PC-9 (cell line): Measurements from ENCODE around the gene CNPY3. TPM values are rescaled to one million over a fixed set of nuclear protein-coding genes. Genes with fewer than 3 reads are reported as not detected.

Experiments used
- BruUV-seq: library from RNA; stranded (reverse); fragments of 400-500 nt; replicated peaks from 2 replicates; lab custom pipeline; 2021; lab: Mats Ljungman, UMichigan
- CTCF ChIA-PET: fragments of 300-600 bp; sonication (Branson Sonifier 250); formaldehyde crosslinking; loops from one replicate; lab custom pipeline; 2022; ENCODE audit warnings: antibody characterized with exemption; lab: Charles Lee
- POLR2A ChIA-PET: fragments of 300-600 bp; sonication (Branson Sonifier 250); formaldehyde crosslinking; loops from one replicate; lab custom pipeline; 2022; ENCODE audit warnings: antibody characterized with exemption; ENCODE audit not compliant: unreplicated experiment; lab: Charles Lee
- DNase-seq, 2 experiments: peaks; one replicate each; pipeline versions ENCODE4 v3.0.0 to v3.0.0-alpha.2; 2015 to 2022; ENCODE audit warnings: mixed read lengths in 1 of 2
- H2AFZ ChIP-seq: fragments of 200-600 bp; sonication (generic); 2 replicates; pipeline ENCODE4 v1.8.1; 2017; ENCODE audit warnings: antibody characterized with exemption
- H3F3A ChIP-seq: fragments of 200-600 bp; sonication (generic); 2 replicates; pipeline ENCODE4 v1.8.1; 2017; ENCODE audit warnings: antibody characterized with exemption, mild to moderate bottlenecking, low read depth; ENCODE audit not compliant: insufficient read depth
- H3K27ac ChIP-seq: fragments of 200-600 bp; sonication (generic); 2 replicates; pipeline ENCODE4 v1.6.1; 2016; ENCODE audit warnings: mixed run types
- H3K27me3 ChIP-seq: fragments of 200-600 bp; sonication (generic); 2 replicates; pipeline ENCODE4 v1.6.1; 2016; ENCODE audit warnings: low read depth, mixed run types; ENCODE audit not compliant: insufficient read depth
- H3K36me3 ChIP-seq: fragments of 200-600 bp; sonication (generic); 2 replicates; pipeline ENCODE4 v1.6.1; 2016; ENCODE audit warnings: low read depth, mixed run types
- H3K4me1 ChIP-seq: fragments of 200-600 bp; sonication (generic); replicated peaks from 2 replicates; pipeline ENCODE4 v1.6.1; 2016; ENCODE audit warnings: mixed run types; ENCODE audit not compliant: insufficient read depth
- H3K4me2 ChIP-seq: fragments of 200-600 bp; sonication (generic); 2 replicates; pipeline ENCODE4 v1.6.1; 2017; ENCODE audit warnings: mixed run types
- H3K4me3 ChIP-seq: fragments of 200-600 bp; sonication (generic); 2 replicates; pipeline ENCODE4 v1.6.1; 2016; ENCODE audit warnings: mixed run types
- H3K79me2 ChIP-seq: fragments of 200-600 bp; sonication (generic); 2 replicates; pipeline ENCODE4 v1.6.1; 2017; ENCODE audit warnings: low read depth, mixed run types
- H3K9me2 ChIP-seq: fragments of 200-600 bp; sonication (generic); 2 replicates; pipeline ENCODE4 v1.8.1; 2017; ENCODE audit warnings: mild to moderate bottlenecking; ENCODE audit not compliant: insufficient read depth
- H3K9me3 ChIP-seq: fragments of 200-600 bp; sonication (generic); 2 replicates; pipeline ENCODE4 v1.8.1; 2016; ENCODE audit warnings: low read depth; ENCODE audit not compliant: insufficient read depth
- H4K20me1 ChIP-seq: fragments of 200-600 bp; sonication (generic); 2 replicates; pipeline ENCODE4 v1.8.1; 2017; ENCODE audit not compliant: insufficient read depth
- EZH2 ChIP-seq: fragments of 200-600 bp; sonication (generic); IDR thresholded peaks from 2 replicates; pipeline ENCODE4 v1.8.0; 2017; ENCODE audit warnings: antibody characterized with exemption, low read depth
- intact Hi-C: fragments of 100-400 bp; cut with micrococcal nuclease; formaldehyde crosslinking; loops from one replicate; pipeline ENCODE4 v1.10.0; 2022; ENCODE audit not compliant: unreplicated experiment
- total RNA-seq: library from RNA; stranded (reverse); gene quantifications from 2 replicates; pipeline ENCODE4 v1.2.3, GENCODE V29; 2021
- TF ChIP-seq, protein P1 (sequence below): fragments of 200-600 bp; sonication (generic); conservative IDR thresholded peaks from 2 replicates; pipeline ENCODE4 v1.6.1; 2017; ENCODE audit warnings: mixed run types, antibody characterized with exemption, mild to moderate bottlenecking, moderate library complexity

CNPY3 gene
- total RNA-seq, 1 experiment from 2014 or later = 47.7 TPM

DNA sequence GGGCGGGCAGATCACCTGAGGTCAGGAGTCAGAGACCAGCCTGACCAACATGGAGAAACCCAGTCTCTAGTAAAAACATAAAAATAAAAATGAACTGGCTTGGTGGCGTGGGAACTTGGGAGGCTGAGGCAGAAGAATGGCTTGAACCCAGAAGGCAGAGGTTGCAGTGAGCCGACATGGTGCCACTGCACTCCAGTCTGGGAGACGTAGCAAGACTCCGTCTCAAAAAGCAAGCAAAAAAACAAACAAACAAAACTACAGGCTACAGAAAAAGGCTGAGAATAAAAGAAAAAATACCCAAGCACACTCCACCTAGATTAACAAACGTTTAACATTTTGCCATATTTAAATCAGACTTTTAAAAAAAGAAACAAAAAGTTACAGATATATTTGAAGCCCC is 7.5 kb upstream of the CNPY3 start:
- Histone ChIP-seq H3K4me2 (no peak overlapping the region), H3K27me3 (no peaks in the 10 kb centered on the region), H3K36me3 (no peaks in the 10 kb centered on the region), H3K4me3 (no peak overlapping the region), H3K4me1 (no peaks in the 10 kb centered on the region), H3K9me3 (no peaks in the 10 kb centered on the region), H2AFZ (no peak overlapping the region), H3K9me2 (no peaks in the 10 kb centered on the region), H4K20me1 (no peaks in the 10 kb centered on the region), H3F3A (peaks cover 9% of the 10 kb centered on the region; the same call in 1 of the 2 replicates), H3K27ac (no peak overlapping the region), H3K79me2 (no peaks in the 10 kb centered on the region)
- intact Hi-C loops = no loop called here
- POLR2A ChIA-PET = no interaction called here
- CTCF ChIA-PET = interaction anchor here (0.6 kb wide), 1 partner anchor 38 kb away, joined by 8 read pairs; no protein-coding TSS in a partner anchor
- BruUV-seq = no TSS peak
- TF ChIP-seq, protein P1, sequence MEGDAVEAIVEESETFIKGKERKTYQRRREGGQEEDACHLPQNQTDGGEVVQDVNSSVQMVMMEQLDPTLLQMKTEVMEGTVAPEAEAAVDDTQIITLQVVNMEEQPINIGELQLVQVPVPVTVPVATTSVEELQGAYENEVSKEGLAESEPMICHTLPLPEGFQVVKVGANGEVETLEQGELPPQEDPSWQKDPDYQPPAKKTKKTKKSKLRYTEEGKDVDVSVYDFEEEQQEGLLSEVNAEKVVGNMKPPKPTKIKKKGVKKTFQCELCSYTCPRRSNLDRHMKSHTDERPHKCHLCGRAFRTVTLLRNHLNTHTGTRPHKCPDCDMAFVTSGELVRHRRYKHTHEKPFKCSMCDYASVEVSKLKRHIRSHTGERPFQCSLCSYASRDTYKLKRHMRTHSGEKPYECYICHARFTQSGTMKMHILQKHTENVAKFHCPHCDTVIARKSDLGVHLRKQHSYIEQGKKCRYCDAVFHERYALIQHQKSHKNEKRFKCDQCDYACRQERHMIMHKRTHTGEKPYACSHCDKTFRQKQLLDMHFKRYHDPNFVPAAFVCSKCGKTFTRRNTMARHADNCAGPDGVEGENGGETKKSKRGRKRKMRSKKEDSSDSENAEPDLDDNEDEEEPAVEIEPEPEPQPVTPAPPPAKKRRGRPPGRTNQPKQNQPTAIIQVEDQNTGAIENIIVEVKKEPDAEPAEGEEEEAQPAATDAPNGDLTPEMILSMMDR = no peak
- no peak for TF ChIP-seq EZH2
- DNase-seq = no peak

DNA sequence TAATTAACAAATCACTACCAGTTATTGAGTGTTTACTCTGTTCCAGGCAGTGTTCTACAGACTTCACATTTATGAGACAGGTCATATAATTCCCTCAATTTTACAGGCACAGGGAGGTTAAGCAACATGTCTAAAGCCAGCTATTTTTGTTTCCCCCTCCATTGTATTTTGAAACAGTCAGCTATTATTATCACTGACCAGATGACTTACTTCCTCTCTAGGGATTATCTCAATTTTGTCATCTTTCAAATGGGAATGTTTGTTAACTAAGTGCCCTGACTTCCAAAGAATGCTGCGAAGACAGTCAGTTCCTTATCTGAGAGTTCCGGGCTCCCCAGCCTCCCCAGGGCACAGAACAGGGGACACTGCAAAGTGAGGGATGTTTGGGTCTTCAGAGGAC is 5.6 kb upstream of the CNPY3 start:
- H3K9me2 ChIP-seq = no peaks in the 10 kb centered on the region
- H3F3A ChIP-seq = peaks cover 18% of the 10 kb centered on the region; the same call in 1 of the 2 replicates
- H2AFZ ChIP-seq = no peak overlapping the region
- H4K20me1 ChIP-seq = no peaks in the 10 kb centered on the region
- H3K27ac ChIP-seq = no peak overlapping the region
- CTCF ChIA-PET = no interaction called here
- peaks cover 7% of the 10 kb centered on the region for H3K4me1 ChIP-seq
- H3K4me3 ChIP-seq = no peak overlapping the region
- TF ChIP-seq, protein P1 = no peak
- no peak for TF ChIP-seq EZH2
- H3K9me3 ChIP-seq = no peaks in the 10 kb centered on the region
- DNase-seq = no peak
- intact Hi-C loops = no loop called here
- no peaks in the 10 kb centered on the region for H3K36me3 ChIP-seq
- no peak overlapping the region for H3K4me2 ChIP-seq
- BruUV-seq = no TSS peak
- H3K27me3 ChIP-seq = no peaks in the 10 kb centered on the region
- no peaks in the 10 kb centered on the region for H3K79me2 ChIP-seq
- POLR2A ChIA-PET = no interaction called here

DNA sequence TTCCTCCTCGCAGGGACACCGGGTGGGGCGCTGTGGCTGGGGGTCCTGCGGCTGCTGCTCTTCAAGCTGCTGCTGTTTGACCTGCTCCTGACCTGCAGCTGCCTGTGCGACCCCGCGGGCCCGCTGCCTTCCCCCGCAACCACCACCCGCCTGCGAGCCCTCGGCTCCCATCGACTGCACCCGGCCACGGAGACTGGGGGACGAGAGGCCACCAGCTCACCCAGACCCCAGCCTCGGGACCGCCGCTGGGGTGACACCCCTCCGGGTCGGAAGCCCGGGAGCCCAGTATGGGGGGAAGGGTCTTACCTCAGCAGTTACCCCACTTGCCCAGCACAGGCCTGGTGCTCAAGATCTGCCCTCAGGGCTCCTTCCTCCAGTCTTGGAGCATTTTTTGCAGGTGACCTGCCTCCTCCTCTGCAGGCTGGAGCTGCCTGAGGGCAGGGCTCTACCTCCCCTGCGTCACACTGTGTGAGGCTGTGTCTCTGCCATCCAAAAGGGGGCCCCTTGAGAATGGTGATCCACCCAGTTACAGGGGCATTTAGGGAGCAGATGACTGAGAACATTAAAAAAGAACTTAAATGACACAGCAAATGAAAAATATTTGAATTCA is 3.9 kb upstream of the CNPY3 start:
- H3K27me3 ChIP-seq = no peaks in the 10 kb centered on the region
- no TSS peak for BruUV-seq
- CTCF ChIA-PET = no interaction called here
- H3K4me1 ChIP-seq = peaks cover 8% of the 10 kb centered on the region
- POLR2A ChIA-PET = no interaction called here
- no peak overlapping the region for H3K4me2 ChIP-seq
- intact Hi-C loops = loop anchor here (5.0 kb wide), 1 partner anchor 87 kb away; the partner anchor contains the start of genes KLHDC3 and MEA1
- H3K36me3 ChIP-seq = no peaks in the 10 kb centered on the region
- H3K27ac ChIP-seq = no peak overlapping the region
- H3K9me3 ChIP-seq = no peaks in the 10 kb centered on the region
- no peaks in the 10 kb centered on the region for H4K20me1 ChIP-seq
- H3F3A ChIP-seq = peaks cover 28% of the 10 kb centered on the region
- no peak for DNase-seq
- H3K9me2 ChIP-seq = no peaks in the 10 kb centered on the region
- no peak overlapping the region for H3K4me3 ChIP-seq
- H3K79me2 ChIP-seq = peaks cover 2% of the 10 kb centered on the region
- TF ChIP-seq, protein P1 = no peak
- no peak overlapping the region for H2AFZ ChIP-seq
